Measurements from ENCODE around the gene KCNA2. TPM values are rescaled to one million over a fixed set of nuclear protein-coding genes. Genes with fewer than 3 reads are reported as not detected.

The KCNA2 gene
- total and polyA plus RNA-seq, 2 of the 4 experiments (the other 2 are of a cell fraction): not detected

DNA sequence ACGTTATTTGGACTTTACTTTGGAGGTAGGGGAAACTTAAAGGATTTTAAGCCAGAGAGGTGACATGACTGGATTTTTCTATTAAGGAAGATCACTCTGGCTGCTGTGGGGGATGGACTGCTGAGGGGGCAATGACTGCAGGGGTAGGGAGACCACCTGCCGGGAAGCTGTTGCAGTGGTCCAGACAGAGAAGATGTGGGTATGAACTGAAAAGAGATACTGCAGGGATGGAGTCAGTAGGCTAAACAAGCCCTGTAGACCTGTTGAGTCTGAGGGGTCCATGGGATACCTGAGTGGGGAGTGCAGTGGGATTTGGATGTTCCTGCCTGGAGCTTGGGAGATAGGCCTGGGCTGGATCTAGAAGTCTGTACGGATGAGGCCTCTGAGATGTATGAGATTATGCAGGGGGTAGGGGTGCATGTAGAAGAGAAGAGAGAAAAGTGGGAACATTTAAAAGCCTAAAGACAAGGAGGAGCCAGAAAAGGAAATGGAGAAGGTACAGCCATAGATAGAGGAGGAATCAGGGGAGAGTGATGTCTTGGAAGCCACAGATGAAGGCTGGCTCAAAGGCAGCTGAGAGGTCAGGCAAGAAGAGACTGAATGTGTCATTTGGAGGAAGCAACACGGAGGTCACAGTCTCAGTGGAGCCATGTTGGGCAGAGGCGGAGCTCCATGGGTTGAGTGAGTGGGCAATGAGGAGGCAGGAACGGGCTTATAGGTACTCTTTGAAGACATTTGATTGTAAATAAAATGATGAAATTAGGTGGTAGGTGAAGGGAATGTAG lies 25.9 kb upstream of the KCNA2 start:
- no peak overlapping the region for H3K4me3 ChIP-seq (ENCODE audit: insufficient read depth, low read depth, low read length)
- BruUV-seq (replicated peaks): no TSS peak
- CTCF ChIA-PET: no interaction called here
- no peak overlapping the region for H4K91ac ChIP-seq (ENCODE audit: insufficient read depth, low read depth, low read length)
- TF ChIP-seq NFE2L2 (IDR thresholded peaks at IDR 0.05; ENCODE audit: low read depth, low read length) (no peak), RFX5 (IDR thresholded peaks at IDR 0.05; ENCODE audit: low read depth, low read length) (no peak)
- TF ChIP-seq, protein P1, sequence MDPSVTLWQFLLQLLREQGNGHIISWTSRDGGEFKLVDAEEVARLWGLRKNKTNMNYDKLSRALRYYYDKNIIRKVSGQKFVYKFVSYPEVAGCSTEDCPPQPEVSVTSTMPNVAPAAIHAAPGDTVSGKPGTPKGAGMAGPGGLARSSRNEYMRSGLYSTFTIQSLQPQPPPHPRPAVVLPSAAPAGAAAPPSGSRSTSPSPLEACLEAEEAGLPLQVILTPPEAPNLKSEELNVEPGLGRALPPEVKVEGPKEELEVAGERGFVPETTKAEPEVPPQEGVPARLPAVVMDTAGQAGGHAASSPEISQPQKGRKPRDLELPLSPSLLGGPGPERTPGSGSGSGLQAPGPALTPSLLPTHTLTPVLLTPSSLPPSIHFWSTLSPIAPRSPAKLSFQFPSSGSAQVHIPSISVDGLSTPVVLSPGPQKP (IDR thresholded peaks at IDR 0.05; ENCODE audit: borderline replicate concordance, low read depth, low read length): no peak
- H2BK5ac ChIP-seq (ENCODE audit: low read depth, low read length, poor library complexity, severe bottlenecking): no peak overlapping the region
- H4K5ac ChIP-seq (ENCODE audit: low read depth, low read length): no peak overlapping the region
- no peak overlapping the region for H3K9ac ChIP-seq (ENCODE audit: low read depth, low read length)
- H3K27ac ChIP-seq (ENCODE audit: insufficient read depth, low read length): no peak overlapping the region
- H3K79me1 ChIP-seq (ENCODE audit: low read depth in 1 of 2, low read length in 2 of 2): no peaks in the 10 kb centered on the region
- no peak for ATAC-seq (ENCODE audit: low read depth)
- H3K4ac ChIP-seq (ENCODE audit: low read depth, low read length): no peak overlapping the region
- H3K14ac ChIP-seq (replicated peaks; ENCODE audit: low read depth, low read length): no peak overlapping the region
- H3K18ac ChIP-seq (ENCODE audit: low read depth, low read length): no peak overlapping the region
- H2AFZ ChIP-seq (replicated peaks; ENCODE audit: low read length, poor library complexity): no peak overlapping the region
- no peaks in the 10 kb centered on the region for H4K20me1 ChIP-seq (ENCODE audit: insufficient read depth, low read length)
- no peak overlapping the region for H2BK15ac ChIP-seq (ENCODE audit: low read depth, low read length)
- H3K36me3 ChIP-seq (ENCODE audit: control insufficient read depth, insufficient read depth, low read length): no peaks in the 10 kb centered on the region
- intact Hi-C loops (cut with micrococcal nuclease) (no loop called here), in situ Hi-C loops (cut with MboI; ENCODE audit: low sequenced_read_pairs) (loop anchor here (5.0 kb wide), 1 partner anchor 135 kb away; no protein-coding TSS in a partner anchor), dilution Hi-C loops (cut with HindIII; ENCODE audit: low sequenced_read_pairs, unreplicated experiment) (no loop called here)
- POLR2A ChIA-PET (ENCODE audit: unreplicated experiment): no interaction called here
- peaks cover 3% of the 10 kb centered on the region; the same call in 1 of the 2 replicates for H3K4me1 ChIP-seq (ENCODE audit: control insufficient read depth, insufficient read depth, low read length)
- no peaks in the 10 kb centered on the region for H3K9me1 ChIP-seq (ENCODE audit: insufficient read depth, low read length)
- H3K9me3 ChIP-seq (ENCODE audit: control insufficient read depth, insufficient read depth, low read length): no peaks in the 10 kb centered on the region
- H3K23ac ChIP-seq (ENCODE audit: low read depth, low read length): no peak overlapping the region
- no peak overlapping the region for H2AK5ac ChIP-seq (ENCODE audit: low read depth, low read length)
- no peak overlapping the region for H4K8ac ChIP-seq (ENCODE audit: low read depth in 2 of 2, low read length in 2 of 2)
- H3K4me2 ChIP-seq (ENCODE audit: low read depth, low read length): no peak overlapping the region
- no peak overlapping the region for H2BK20ac ChIP-seq (ENCODE audit: low read depth, low read length)
- 81% methylated on average over 5 of the region's 6 CpGs; no CpG with 5 or more reads in 1 of the 2 experiments for WGBS, 2 experiments (ENCODE audit: extremely low coverage in 2 of 2, insufficient read length in 1 of 2)
- H3K56ac ChIP-seq (ENCODE audit: extremely low read depth, insufficient read depth, low read length): no peak overlapping the region
- H2BK120ac ChIP-seq (ENCODE audit: low read depth, low read length): no peak overlapping the region
- no peak overlapping the region for H2AK9ac ChIP-seq (replicated peaks; ENCODE audit: low read depth, low read length, poor library complexity)
- H3K27me3 ChIP-seq (ENCODE audit: control insufficient read depth, insufficient read depth, low read length): peaks cover 10% of the 10 kb centered on the region; the same call in 1 of the 2 replicates
- no peak for DNase-seq

Data from IMR-90 (cell line).